NT2/D1 (cell line): Measurements from ENCODE around the gene IFT80.

Experiments used
- DNase-seq: peaks from one replicate; pipeline ENCODE4 v3.0.0-alpha.2; 2011; ENCODE audit warnings: low read depth, low spot score
- H3K27me3 ChIP-seq: 2 replicates; pipeline ENCODE4 v1.6.0; 2011; ENCODE audit warnings: mild to moderate bottlenecking; ENCODE audit not compliant: insufficient read length, insufficient read depth
- H3K36me3 ChIP-seq: 2 replicates; pipeline ENCODE4 v1.6.1; 2011; ENCODE audit warnings: mild to moderate bottlenecking, low read length, mixed read lengths; ENCODE audit not compliant: insufficient read depth, insufficient read length
- H3K4me1 ChIP-seq: 2 replicates; pipeline ENCODE4 v1.5.1; 2011; ENCODE audit not compliant: insufficient read depth, insufficient read length
- H3K4me3 ChIP-seq: 2 replicates; pipeline ENCODE4 v1.5.1; 2011; ENCODE audit warnings: low read depth; ENCODE audit not compliant: insufficient read length
- H3K9ac ChIP-seq: 2 replicates; pipeline ENCODE4 v1.6.0; 2011; ENCODE audit warnings: low read depth; ENCODE audit not compliant: insufficient read length
- H3K9me3 ChIP-seq: 2 replicates; pipeline ENCODE4 v1.5.1; 2011; ENCODE audit warnings: mild to moderate bottlenecking, low read length; ENCODE audit not compliant: insufficient read depth
- SUZ12 ChIP-seq: IDR thresholded peaks from 2 replicates; pipeline ENCODE4 v1.6.1; 2011; ENCODE audit not compliant: insufficient read length, insufficient read depth; ENCODE audit errors: extremely low read depth
- YY1 ChIP-seq: IDR thresholded peaks from 2 replicates; pipeline ENCODE4 v1.6.1; 2011; ENCODE audit not compliant: insufficient read length, insufficient read depth
- ZNF274 ChIP-seq: IDR thresholded peaks from 2 replicates; pipeline ENCODE4 v1.6.1; 2011; ENCODE audit warnings: mild to moderate bottlenecking, low read depth, low read length

Gene IFT80

DNA sequence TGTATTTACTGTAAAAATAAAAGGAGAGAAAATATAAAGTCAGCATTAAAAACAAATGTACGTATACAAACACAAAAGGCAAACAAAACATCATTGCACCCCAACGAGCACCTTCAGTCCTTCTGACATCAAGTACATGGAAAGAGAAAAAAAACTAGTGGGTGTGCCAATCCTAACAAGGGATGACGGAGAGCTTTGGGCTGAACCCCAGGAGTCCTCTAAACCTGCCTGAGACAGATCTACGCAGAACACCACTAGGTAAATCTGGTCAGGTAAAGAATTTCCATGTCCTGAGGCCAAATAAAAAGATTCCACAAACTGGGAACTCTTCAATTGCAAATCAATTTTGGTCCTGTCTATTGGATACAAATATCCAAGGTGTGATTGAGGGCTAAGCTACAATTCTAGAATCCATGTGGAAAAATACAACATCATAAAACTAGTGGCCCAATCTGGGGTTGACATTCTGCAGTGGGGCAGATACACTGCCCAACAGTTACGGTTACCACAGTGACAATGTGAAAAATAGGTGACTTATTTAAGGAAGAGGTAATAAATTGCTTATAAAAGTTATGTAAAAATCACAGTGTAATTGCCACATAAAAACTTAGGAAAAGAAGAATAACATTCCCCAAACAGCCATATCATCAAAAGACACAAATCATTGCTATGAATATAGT, 14.2 kb downstream of the IFT80 start:
- peaks cover 2% of the 10 kb centered on the region for H3K36me3 ChIP-seq
- H3K4me3 ChIP-seq = no peak overlapping the region
- no peak overlapping the region for H3K9ac ChIP-seq
- no peaks in the 10 kb centered on the region for H3K27me3 ChIP-seq
- no peaks in the 10 kb centered on the region for H3K9me3 ChIP-seq
- peaks cover 9% of the 10 kb centered on the region for H3K4me1 ChIP-seq
- no peak for TF ChIP-seq ZNF274
- no peak for TF ChIP-seq YY1
- TF ChIP-seq SUZ12 = no peak
- no peak for DNase-seq

- Histone ChIP-seq H3K9me3 (no peaks in the 10 kb centered on the region), H3K9ac (no peak overlapping the region), H3K27me3 (no peaks in the 10 kb centered on the region), H3K36me3 (peaks cover 12% of the 10 kb centered on the region), H3K4me1 (peaks cover 9% of the 10 kb centered on the region), H3K4me3 (no peak overlapping the region)
- TF ChIP-seq ZNF274 (no peak), SUZ12 (no peak)
- no peak for DNase-seq
Measured at GRCh38 chr3:160381470-160381869, 17.6 kb downstream of the IFT80 start.

- no peak overlapping the region for H3K4me3 ChIP-seq
- DNase-seq = peak; percentile 33
- no peaks in the 10 kb centered on the region for H3K9me3 ChIP-seq
- H3K36me3 ChIP-seq = peaks cover 13% of the 10 kb centered on the region
- TF ChIP-seq SUZ12 = no peak
- TF ChIP-seq YY1 = no peak
- no peak for TF ChIP-seq ZNF274
- H3K27me3 ChIP-seq = no peaks in the 10 kb centered on the region
- peaks cover 6% of the 10 kb centered on the region for H3K4me1 ChIP-seq
- no peak overlapping the region for H3K9ac ChIP-seq
Measured at GRCh38 chr3:160379628-160380214, 19.3 kb downstream of the IFT80 start.

GRCh38 chr3:160378331-160379109, 20.5 kb downstream of the IFT80 start:
- Histone ChIP-seq H3K9ac (no peak overlapping the region), H3K27me3 (no peaks in the 10 kb centered on the region), H3K9me3 (no peaks in the 10 kb centered on the region), H3K4me1 (peaks cover 3% of the 10 kb centered on the region), H3K4me3 (no peak overlapping the region), H3K36me3 (peaks cover 19% of the 10 kb centered on the region)
- no peak for DNase-seq
- TF ChIP-seq SUZ12 (no peak), YY1 (no peak), ZNF274 (no peak)

DNA sequence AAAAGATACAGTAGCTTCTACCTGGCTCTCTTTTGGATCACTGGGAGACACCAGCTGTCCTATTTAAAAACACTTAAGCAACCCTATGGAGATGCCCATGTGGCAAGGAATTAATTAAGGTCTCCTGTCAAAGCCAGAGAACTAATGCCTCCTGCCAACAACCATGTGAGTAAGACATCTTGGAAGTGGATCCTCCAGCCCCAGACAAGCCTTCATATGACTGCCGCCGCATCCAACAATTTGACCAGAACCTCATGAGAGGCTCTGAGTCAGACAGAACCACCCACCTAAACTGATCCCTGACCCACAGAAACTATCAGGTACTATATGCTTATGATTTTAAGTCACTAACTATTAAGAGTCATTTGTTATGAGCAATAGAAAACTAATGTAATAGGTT, 22.3 kb downstream of the IFT80 start:
- Histone ChIP-seq H3K36me3 (peaks cover 23% of the 10 kb centered on the region), H3K4me1 (peaks cover 3% of the 10 kb centered on the region), H3K9me3 (no peaks in the 10 kb centered on the region), H3K9ac (no peak overlapping the region), H3K4me3 (no peak overlapping the region), H3K27me3 (no peaks in the 10 kb centered on the region)
- TF ChIP-seq SUZ12 = no peak
- no peak for DNase-seq

- TF ChIP-seq ZNF274 (no peak), SUZ12 (no peak), YY1 (no peak)
Measured at GRCh38 chr3:160374925-160375324, 24.1 kb downstream of the IFT80 start.

GRCh38 chr3:160374472-160374871, 24.6 kb downstream of the IFT80 start:
- Histone ChIP-seq H3K27me3 (no peaks in the 10 kb centered on the region), H3K4me3 (no peak overlapping the region), H3K4me1 (no peaks in the 10 kb centered on the region), H3K36me3 (peaks cover 21% of the 10 kb centered on the region), H3K9ac (no peak overlapping the region), H3K9me3 (no peaks in the 10 kb centered on the region)
- no peak for TF ChIP-seq YY1
- no peak for TF ChIP-seq SUZ12
- no peak for TF ChIP-seq ZNF274
- DNase-seq = no peak

More at GRCh38 chr3:160374925-160375324, 24.1 kb downstream of the IFT80 start:
- no peak for DNase-seq
- H3K27me3 ChIP-seq = no peaks in the 10 kb centered on the region
- H3K9me3 ChIP-seq = no peaks in the 10 kb centered on the region
- no peak overlapping the region for H3K9ac ChIP-seq
- no peaks in the 10 kb centered on the region for H3K4me1 ChIP-seq
- H3K4me3 ChIP-seq = no peak overlapping the region
- peaks cover 21% of the 10 kb centered on the region for H3K36me3 ChIP-seq
